ENCODE data around the gene PCNX3.

- TF ChIP-seq, protein P1, sequence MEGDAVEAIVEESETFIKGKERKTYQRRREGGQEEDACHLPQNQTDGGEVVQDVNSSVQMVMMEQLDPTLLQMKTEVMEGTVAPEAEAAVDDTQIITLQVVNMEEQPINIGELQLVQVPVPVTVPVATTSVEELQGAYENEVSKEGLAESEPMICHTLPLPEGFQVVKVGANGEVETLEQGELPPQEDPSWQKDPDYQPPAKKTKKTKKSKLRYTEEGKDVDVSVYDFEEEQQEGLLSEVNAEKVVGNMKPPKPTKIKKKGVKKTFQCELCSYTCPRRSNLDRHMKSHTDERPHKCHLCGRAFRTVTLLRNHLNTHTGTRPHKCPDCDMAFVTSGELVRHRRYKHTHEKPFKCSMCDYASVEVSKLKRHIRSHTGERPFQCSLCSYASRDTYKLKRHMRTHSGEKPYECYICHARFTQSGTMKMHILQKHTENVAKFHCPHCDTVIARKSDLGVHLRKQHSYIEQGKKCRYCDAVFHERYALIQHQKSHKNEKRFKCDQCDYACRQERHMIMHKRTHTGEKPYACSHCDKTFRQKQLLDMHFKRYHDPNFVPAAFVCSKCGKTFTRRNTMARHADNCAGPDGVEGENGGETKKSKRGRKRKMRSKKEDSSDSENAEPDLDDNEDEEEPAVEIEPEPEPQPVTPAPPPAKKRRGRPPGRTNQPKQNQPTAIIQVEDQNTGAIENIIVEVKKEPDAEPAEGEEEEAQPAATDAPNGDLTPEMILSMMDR (IDR thresholded peaks at IDR 0.05): no peak
- no peak for TF ChIP-seq POLR2A (IDR thresholded peaks at IDR 0.05)
Observed at GRCh38 chr11:65654375-65655349, 39.1 kb downstream of the PCNX3 start.
